GM12878 (cell line): ENCODE results near the gene PPFIA3. TPM values are rescaled to one million over a fixed set of nuclear protein-coding genes. Genes with fewer than 3 reads are reported as not detected.

ENCODE experiments used
- ATAC-seq: fragments of 200-7000 bp; cut with Tn5 transposase; 3 replicates; pipeline ENCODE4 v1.9.1; 2020; ENCODE audit warnings: mild to moderate bottlenecking, moderate library complexity
- BruUV-seq: library from RNA; stranded (reverse); fragments of 400-500 nt; replicated peaks from 2 replicates; lab custom pipeline; 2021; lab: Mats Ljungman, UMichigan
- CTCF ChIA-PET: fragments of 300-600 bp; sonication (Branson Sonifier 250); formaldehyde crosslinking; extraction: SDS; loops from one replicate; lab custom pipeline; 2021; ENCODE audit warnings: inconsistent platforms; lab: Yijun Ruan, JAX
- POLR2A ChIA-PET: fragments of 350-600 bp; formaldehyde crosslinking; extraction: SDS; loops from one replicate; lab custom pipeline; 2021; ENCODE audit warnings: inconsistent platforms; lab: Charles Lee
- RAD21 ChIA-PET: fragments of 300-600 bp; sonication (Branson Sonifier 250); formaldehyde crosslinking; loops from one replicate; lab custom pipeline; 2023; ENCODE audit warnings: antibody characterized with exemption; ENCODE audit not compliant: unreplicated experiment; lab: Charles Lee
- SMC1A ChIA-PET: fragments of 300-600 bp; sonication (Branson Sonifier 250); formaldehyde crosslinking; loops from one replicate; lab custom pipeline; 2023; ENCODE audit not compliant: unreplicated experiment, uncharacterized antibody; lab: Charles Lee
- DNase-seq: peaks from one replicate; pipeline ENCODE4 v3.0.0-alpha.2; 2011; ENCODE audit warnings: low read depth, low spot score
- FAIRE-seq: peaks from 3 replicates; lab custom pipeline; 2011; peaks lifted over from hg19 to GRCh38; lab: Jason Lieb, UNC
- H2AFZ ChIP-seq: 2 replicates; pipeline ENCODE4 v1.6.0; 2011; ENCODE audit warnings: low read depth, low read length, control low read depth; ENCODE audit not compliant: control insufficient read depth
- H3K27ac ChIP-seq: 2 replicates; pipeline ENCODE4 v1.5.1; 2011; ENCODE audit warnings: control low read depth; ENCODE audit not compliant: control insufficient read depth, insufficient read depth
- H3K27me3 ChIP-seq, 2 experiments: replicated peaks in 1 of 2; 2 replicates each; pipeline versions ENCODE4 v1.6.0 to v1.6.1; 2011; ENCODE audit warnings: low read length in 1 of 2; ENCODE audit not compliant: control insufficient read depth in 2 of 2, insufficient read depth in 2 of 2
- H3K36me3 ChIP-seq, 2 experiments: 2 replicates each; pipeline ENCODE4 v1.5.1; 2011; ENCODE audit warnings: low read length in 1 of 2; ENCODE audit not compliant: control insufficient read depth in 2 of 2, insufficient read depth in 2 of 2
- H3K4me1 ChIP-seq: 2 replicates; pipeline ENCODE4 v1.6.1; 2011; ENCODE audit warnings: mild to moderate bottlenecking, low read length, moderate library complexity, mixed read lengths; ENCODE audit not compliant: control insufficient read depth, insufficient read depth
- H3K4me2 ChIP-seq: 2 replicates; pipeline ENCODE4 v1.6.0; 2011; ENCODE audit warnings: control low read depth; ENCODE audit not compliant: control insufficient read depth, insufficient read depth
- H3K4me3 ChIP-seq: fragments of 200-600 bp; sonication (generic); 2 replicates; pipeline ENCODE4 v1.5.1; 2016
- H3K79me2 ChIP-seq: 2 replicates; pipeline ENCODE4 v1.6.0; 2011; ENCODE audit warnings: low read length; ENCODE audit not compliant: control insufficient read depth, insufficient read depth
- H3K9ac ChIP-seq: 2 replicates; pipeline ENCODE4 v1.8.0; 2011; ENCODE audit warnings: low read length, control low read depth, mixed read lengths; ENCODE audit not compliant: control insufficient read depth, insufficient read depth
- H3K9me3 ChIP-seq: replicated peaks from 3 replicates; pipeline ENCODE4 v1.5.1; 2011; ENCODE audit warnings: mild to moderate bottlenecking, low read length; ENCODE audit not compliant: control insufficient read depth, insufficient read depth
- H4K20me1 ChIP-seq: 2 replicates; pipeline ENCODE4 v1.6.0; 2011; ENCODE audit not compliant: control insufficient read depth, insufficient read depth
- EZH2 ChIP-seq: IDR thresholded peaks from 2 replicates; pipeline ENCODE4 v1.6.1; 2012; ENCODE audit warnings: low read depth, mild to moderate bottlenecking, control low read depth, inconsistent platforms, low read length, borderline replicate concordance; ENCODE audit not compliant: control insufficient read depth
- NBN ChIP-seq: fragments of 450-650 bp; IDR thresholded peaks from 2 replicates; pipeline ENCODE4 v1.6.1; 2016
- NFYA ChIP-seq: IDR thresholded peaks from 2 replicates; pipeline ENCODE4 v1.6.1; 2011; ENCODE audit warnings: low read depth, mild to moderate bottlenecking, low read length, improper control_type of control experiment, borderline replicate concordance
- RB1 ChIP-seq: fragments of 450-650 bp; formaldehyde crosslinking; IDR thresholded peaks from 2 replicates; pipeline ENCODE4 v1.6.1; 2017; ENCODE audit warnings: mild to moderate bottlenecking, borderline replicate concordance
- SP1 ChIP-seq: IDR thresholded peaks from one replicate; pipeline ENCODE4 v1.6.1; 2011; ENCODE audit warnings: low read depth, low read length
- SUZ12 ChIP-seq: fragments of 200-600 bp; sonication (generic); IDR thresholded peaks from one replicate; pipeline ENCODE4 v1.6.1; 2018; ENCODE audit warnings: antibody characterized with exemption, mild to moderate bottlenecking; ENCODE audit not compliant: unreplicated experiment
- TCF12 ChIP-seq: IDR thresholded peaks from 2 replicates; pipeline ENCODE4 v1.6.1; 2011; ENCODE audit warnings: low read depth, mild to moderate bottlenecking, low read length
- USF1 ChIP-seq: IDR thresholded peaks from 2 replicates; pipeline ENCODE4 v1.6.1; 2011; ENCODE audit warnings: borderline replicate concordance, low read depth, mild to moderate bottlenecking, moderate library complexity, mixed read lengths, low read length; ENCODE audit not compliant: insufficient read depth; ENCODE audit errors: extremely low read length
- WGBS: methylation state at CpG from one replicate; pipeline ENCODE4 v1.1.6; 2016; ENCODE audit warnings: low lambda C conversion rate; ENCODE audit not compliant: insufficient replicate concordance, insufficient coverage; ENCODE audit errors: missing lambda C conversion rate; 5-methylcytosine and 5-hydroxymethylcytosine counted together
- in situ Hi-C: fragments of 300-500 bp; cut with MboI; formaldehyde crosslinking; loops from 9 replicates; pipeline ENCODE4 v1.14.3; 2018; ENCODE audit warnings: mixed read lengths
- intact Hi-C: fragments of 100-400 bp; cut with micrococcal nuclease; formaldehyde crosslinking; loops from one replicate; pipeline ENCODE4 v1.14.2; 2022; ENCODE audit not compliant: unreplicated experiment
- polyA plus RNA-seq, 11 experiments: library from polyadenylated mRNA; depleted of rRNA in 4 of 11; unstranded in 6 of 11; stranded (reverse) in 5 of 11; fragments of >200 nt; fragmentation: Nextera tagmentation in 4 of 11; fragmentation: Illumina TruSeq in 1 of 11; extraction: Ambion mirVana in 4 of 11; extraction: Trizol in 1 of 11; gene quantifications; 1 replicate in 1 of 11; 2 replicates in 10 of 11; pipeline versions ENCODE4 v1.2.1 to v1.2.3, GENCODE V29; 2011 to 2016; ENCODE audit warnings: inconsistent platforms in 2 of 11, missing spikeins in 2 of 11, low read depth in 1 of 11
- total RNA-seq, 4 experiments: library from RNA; depleted of rRNA in 3 of 4; stranded (reverse); fragments of >200 nt in 3 of 4; fragmentation: Illumina TruSeq in 1 of 4; extraction: Trizol in 1 of 4; gene quantifications; 2 replicates each; pipeline versions ENCODE4 v1.2.1 to v1.2.3, GENCODE V29; 2013 to 2021
- TF ChIP-seq, protein P1 (sequence below): fragments of 450-650 bp; IDR thresholded peaks from 2 replicates; pipeline ENCODE4 v1.6.1; 2016; ENCODE audit warnings: mild to moderate bottlenecking, moderate library complexity, borderline replicate concordance
- TF ChIP-seq, protein P2 (sequence below), 3 experiments: IDR thresholded peaks in 2 of 3; conservative IDR thresholded peaks in 1 of 3; 2 replicates each; pipeline ENCODE4 v1.5.1; 2011; ENCODE audit warnings: low read depth in 3 of 3, low read length in 3 of 3, mild to moderate bottlenecking in 3 of 3, control low read depth in 2 of 3, moderate library complexity in 2 of 3, inconsistent platforms in 1 of 3, mixed read lengths in 1 of 3; ENCODE audit not compliant: control insufficient read depth in 2 of 3, insufficient read depth in 1 of 3; ENCODE audit errors: extremely low read depth in 1 of 3
- TF ChIP-seq, protein P3 (sequence below): fragments of 450-650 bp; IDR thresholded peaks from 2 replicates; pipeline ENCODE4 v1.6.1; 2017; ENCODE audit warnings: mild to moderate bottlenecking, moderate library complexity

The PPFIA3 gene
- total and polyA plus RNA-seq, 10 of the 15 experiments (the other 5 are each of a cell fraction or from before 2014, with no cell fraction given) = 0.11 to 1.7 (median 0.73) TPM; not detected in 3

DNA sequence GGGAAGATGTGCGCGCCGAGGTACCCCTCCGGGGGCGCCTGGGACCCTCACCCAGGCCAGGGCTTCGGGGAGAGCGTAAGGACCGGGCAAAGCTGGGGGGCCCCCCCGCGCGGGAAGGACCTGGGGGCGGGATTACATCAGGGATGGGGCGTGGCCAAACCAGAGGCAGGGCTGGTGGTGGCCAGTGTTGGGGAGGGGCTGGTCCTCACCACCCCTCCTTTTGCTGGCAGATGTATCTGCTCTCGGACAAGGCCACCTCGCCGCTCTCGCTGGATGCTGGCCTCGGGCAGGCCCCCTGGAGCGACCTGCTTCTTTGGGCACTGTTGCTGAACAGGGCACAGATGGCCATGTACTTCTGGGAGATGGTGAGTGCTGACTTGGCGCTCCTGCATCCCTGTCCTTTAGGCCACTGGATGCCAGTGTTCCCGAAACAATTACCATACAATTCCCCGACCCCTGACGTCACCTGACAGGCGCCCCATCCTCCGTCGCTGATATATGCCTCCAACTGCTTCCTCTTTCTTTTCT, 63.6 kb downstream of the PPFIA3 start:
- intact Hi-C loops (no loop called here), in situ Hi-C loops (no loop called here)
- ChIA-PET RAD21 (no interaction called here), CTCF (interaction anchor here (1.8 kb wide), 1 partner anchor 15 kb away, joined by 5 read pairs; no protein-coding TSS in a partner anchor), SMC1A (no interaction called here), POLR2A (no interaction called here)
- Histone ChIP-seq H3K4me1 (no peaks in the 10 kb centered on the region), H3K79me2 (no peaks in the 10 kb centered on the region), H3K9ac (no peak overlapping the region), H3K9me3 (no peaks in the 10 kb centered on the region; the same call in 2 of the 3 replicates), H2AFZ (no peak overlapping the region), H4K20me1 (no peaks in the 10 kb centered on the region), H3K27me3 (no peaks in the 10 kb centered on the region), H3K4me2 (no peak overlapping the region), H3K36me3 (no peaks in the 10 kb centered on the region), H3K4me3 (no peak overlapping the region), H3K27ac (no peak overlapping the region)
- FAIRE-seq (no peak), ATAC-seq (no peak), DNase-seq (no peak)
- 66% methylated on average over 20 of the region's 26 CpGs for whole genome bisulfite sequencing
- BruUV-seq = no TSS peak
- TF ChIP-seq, protein P1, sequence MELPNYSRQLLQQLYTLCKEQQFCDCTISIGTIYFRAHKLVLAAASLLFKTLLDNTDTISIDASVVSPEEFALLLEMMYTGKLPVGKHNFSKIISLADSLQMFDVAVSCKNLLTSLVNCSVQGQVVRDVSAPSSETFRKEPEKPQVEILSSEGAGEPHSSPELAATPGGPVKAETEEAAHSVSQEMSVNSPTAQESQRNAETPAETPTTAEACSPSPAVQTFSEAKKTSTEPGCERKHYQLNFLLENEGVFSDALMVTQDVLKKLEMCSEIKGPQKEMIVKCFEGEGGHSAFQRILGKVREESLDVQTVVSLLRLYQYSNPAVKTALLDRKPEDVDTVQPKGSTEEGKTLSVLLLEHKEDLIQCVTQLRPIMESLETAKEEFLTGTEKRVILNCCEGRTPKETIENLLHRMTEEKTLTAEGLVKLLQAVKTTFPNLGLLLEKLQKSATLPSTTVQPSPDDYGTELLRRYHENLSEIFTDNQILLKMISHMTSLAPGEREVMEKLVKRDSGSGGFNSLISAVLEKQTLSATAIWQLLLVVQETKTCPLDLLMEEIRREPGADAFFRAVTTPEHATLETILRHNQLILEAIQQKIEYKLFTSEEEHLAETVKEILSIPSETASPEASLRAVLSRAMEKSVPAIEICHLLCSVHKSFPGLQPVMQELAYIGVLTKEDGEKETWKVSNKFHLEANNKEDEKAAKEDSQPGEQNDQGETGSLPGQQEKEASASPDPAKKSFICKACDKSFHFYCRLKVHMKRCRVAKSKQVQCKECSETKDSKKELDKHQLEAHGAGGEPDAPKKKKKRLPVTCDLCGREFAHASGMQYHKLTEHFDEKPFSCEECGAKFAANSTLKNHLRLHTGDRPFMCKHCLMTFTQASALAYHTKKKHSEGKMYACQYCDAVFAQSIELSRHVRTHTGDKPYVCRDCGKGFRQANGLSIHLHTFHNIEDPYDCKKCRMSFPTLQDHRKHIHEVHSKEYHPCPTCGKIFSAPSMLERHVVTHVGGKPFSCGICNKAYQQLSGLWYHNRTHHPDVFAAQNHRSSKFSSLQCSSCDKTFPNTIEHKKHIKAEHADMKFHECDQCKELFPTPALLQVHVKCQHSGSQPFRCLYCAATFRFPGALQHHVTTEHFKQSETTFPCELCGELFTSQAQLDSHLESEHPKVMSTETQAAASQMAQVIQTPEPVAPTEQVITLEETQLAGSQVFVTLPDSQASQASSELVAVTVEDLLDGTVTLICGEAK = no peak
- TF ChIP-seq USF1 (no peak), NFYA (no peak), EZH2 (no peak), NBN (no peak), RB1 (no peak), SP1 (no peak), TCF12 (no peak), SUZ12 (no peak)
- TF ChIP-seq, protein P2, sequence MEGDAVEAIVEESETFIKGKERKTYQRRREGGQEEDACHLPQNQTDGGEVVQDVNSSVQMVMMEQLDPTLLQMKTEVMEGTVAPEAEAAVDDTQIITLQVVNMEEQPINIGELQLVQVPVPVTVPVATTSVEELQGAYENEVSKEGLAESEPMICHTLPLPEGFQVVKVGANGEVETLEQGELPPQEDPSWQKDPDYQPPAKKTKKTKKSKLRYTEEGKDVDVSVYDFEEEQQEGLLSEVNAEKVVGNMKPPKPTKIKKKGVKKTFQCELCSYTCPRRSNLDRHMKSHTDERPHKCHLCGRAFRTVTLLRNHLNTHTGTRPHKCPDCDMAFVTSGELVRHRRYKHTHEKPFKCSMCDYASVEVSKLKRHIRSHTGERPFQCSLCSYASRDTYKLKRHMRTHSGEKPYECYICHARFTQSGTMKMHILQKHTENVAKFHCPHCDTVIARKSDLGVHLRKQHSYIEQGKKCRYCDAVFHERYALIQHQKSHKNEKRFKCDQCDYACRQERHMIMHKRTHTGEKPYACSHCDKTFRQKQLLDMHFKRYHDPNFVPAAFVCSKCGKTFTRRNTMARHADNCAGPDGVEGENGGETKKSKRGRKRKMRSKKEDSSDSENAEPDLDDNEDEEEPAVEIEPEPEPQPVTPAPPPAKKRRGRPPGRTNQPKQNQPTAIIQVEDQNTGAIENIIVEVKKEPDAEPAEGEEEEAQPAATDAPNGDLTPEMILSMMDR (IDR thresholded peaks at IDR 0.05 in 2 of 3, conservative IDR thresholded peaks at IDR 0.05 in 1 of 3; ENCODE audit: control insufficient read depth in 2 of 3, extremely low read depth in 1 of 3, insufficient read depth in 1 of 3, low read depth in 3 of 3, low read length in 3 of 3) = no peak
- TF ChIP-seq, protein P3, sequence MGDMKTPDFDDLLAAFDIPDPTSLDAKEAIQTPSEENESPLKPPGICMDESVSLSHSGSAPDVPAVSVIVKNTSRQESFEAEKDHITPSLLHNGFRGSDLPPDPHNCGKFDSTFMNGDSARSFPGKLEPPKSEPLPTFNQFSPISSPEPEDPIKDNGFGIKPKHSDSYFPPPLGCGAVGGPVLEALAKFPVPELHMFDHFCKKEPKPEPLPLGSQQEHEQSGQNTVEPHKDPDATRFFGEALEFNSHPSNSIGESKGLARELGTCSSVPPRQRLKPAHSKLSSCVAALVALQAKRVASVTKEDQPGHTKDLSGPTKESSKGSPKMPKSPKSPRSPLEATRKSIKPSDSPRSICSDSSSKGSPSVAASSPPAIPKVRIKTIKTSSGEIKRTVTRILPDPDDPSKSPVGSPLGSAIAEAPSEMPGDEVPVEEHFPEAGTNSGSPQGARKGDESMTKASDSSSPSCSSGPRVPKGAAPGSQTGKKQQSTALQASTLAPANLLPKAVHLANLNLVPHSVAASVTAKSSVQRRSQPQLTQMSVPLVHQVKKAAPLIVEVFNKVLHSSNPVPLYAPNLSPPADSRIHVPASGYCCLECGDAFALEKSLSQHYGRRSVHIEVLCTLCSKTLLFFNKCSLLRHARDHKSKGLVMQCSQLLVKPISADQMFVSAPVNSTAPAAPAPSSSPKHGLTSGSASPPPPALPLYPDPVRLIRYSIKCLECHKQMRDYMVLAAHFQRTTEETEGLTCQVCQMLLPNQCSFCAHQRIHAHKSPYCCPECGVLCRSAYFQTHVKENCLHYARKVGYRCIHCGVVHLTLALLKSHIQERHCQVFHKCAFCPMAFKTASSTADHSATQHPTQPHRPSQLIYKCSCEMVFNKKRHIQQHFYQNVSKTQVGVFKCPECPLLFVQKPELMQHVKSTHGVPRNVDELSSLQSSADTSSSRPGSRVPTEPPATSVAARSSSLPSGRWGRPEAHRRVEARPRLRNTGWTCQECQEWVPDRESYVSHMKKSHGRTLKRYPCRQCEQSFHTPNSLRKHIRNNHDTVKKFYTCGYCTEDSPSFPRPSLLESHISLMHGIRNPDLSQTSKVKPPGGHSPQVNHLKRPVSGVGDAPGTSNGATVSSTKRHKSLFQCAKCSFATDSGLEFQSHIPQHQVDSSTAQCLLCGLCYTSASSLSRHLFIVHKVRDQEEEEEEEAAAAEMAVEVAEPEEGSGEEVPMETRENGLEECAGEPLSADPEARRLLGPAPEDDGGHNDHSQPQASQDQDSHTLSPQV = no peak
